Measurements from ENCODE around the gene SAT1. TPM values are rescaled to one million over a fixed set of nuclear protein-coding genes. Genes with fewer than 3 reads are reported as not detected.
"Not testable (repeated sequence)": the region's sequence is repeated elsewhere in the genome, so short reads cannot be mapped to it uniquely, and the experiment has no call there.

SAT1 gene
- total RNA-seq (100 to 1,000 TPM; 275 to 486 (median 317) TPM), polyA plus RNA-seq (523 TPM)
- long read RNA-seq, donor 1, transcript SAT1-204 (6 exons, 1,065 nt), result major isoform, 281 of 338 reads
- long read RNA-seq, donor 1, transcript SAT1-202 (3 exons, 909 nt), result minor isoform, 5 of 338 reads
- long read RNA-seq, donor 1, transcript SAT1-209 (7 exons, 1,135 nt), result minor isoform, 6 of 338 reads
- long read RNA-seq, donor 1, partial matches to known transcripts, result 0 of 338 reads
- long read RNA-seq, donor 1, other reads (novel, unspliced or antisense), result 42 of 338 reads
- long read RNA-seq, donor 2, transcript SAT1-204 (6 exons, 1,065 nt), result major isoform, 116 of 153 reads
- long read RNA-seq, donor 2, partial matches to known transcripts, result 0 of 153 reads
- long read RNA-seq, donor 2, other reads (novel, unspliced or antisense), result 30 of 153 reads
- long read RNA-seq, donor 3, transcript SAT1-207 (3 exons, 1,033 nt), result minor isoform, 33 of 1,132 reads
- long read RNA-seq, donor 3, transcript SAT1-204 (6 exons, 1,065 nt), result major isoform, 719 of 1,132 reads
- long read RNA-seq, donor 3, transcript SAT1-201 (2 exons, 801 nt), result minor isoform, 12 of 1,132 reads
- long read RNA-seq, donor 3, transcript SAT1-209 (7 exons, 1,135 nt), result minor isoform, 36 of 1,132 reads
- long read RNA-seq, donor 3, partial matches to known transcripts, result 8 of 1,132 reads
- long read RNA-seq, donor 3, other reads (novel, unspliced or antisense), result 320 of 1,132 reads
- long read RNA-seq, donor 4, transcript SAT1-204 (6 exons, 1,065 nt), result major isoform, 164 of 201 reads
- long read RNA-seq, donor 4, partial matches to known transcripts, result 2 of 201 reads
- long read RNA-seq, donor 4, other reads (novel, unspliced or antisense), result 34 of 201 reads

- peak; percentile 94 to 97 for ATAC-seq
- H3K9me3 ChIP-seq (ENCODE audit: control insufficient read depth, low read length), result no peaks in the 10 kb centered on the region
- peak; percentile 96 to 98 (median 98) for DNase-seq
- WGBS, result under 1% methylated on average over 58 of the region's 58 CpGs
- intact Hi-C loops (cut with DNase I), result loop anchor here (2.0 to 5.0 kb wide), 2 partner anchors 118 to 119 kb away; no protein-coding TSS in a partner anchor
- H3K27ac ChIP-seq (ENCODE audit: low read length), result peak within 1 kb of the TSS; percentile 99
- H3K27me3 ChIP-seq (ENCODE audit: control insufficient read depth, insufficient read depth), result no peaks in the 10 kb centered on the region
- peaks cover 1% of the 10 kb centered on the region for H3K4me1 ChIP-seq (ENCODE audit: control insufficient read depth, insufficient read depth, low read length)
- peak within 1 kb of the TSS; percentile 75 for H3K4me3 ChIP-seq (ENCODE audit: low read length)
Measured at GRCh38 chrX:23782863-23783588, at the start of gene SAT1. Gene SAT1 (plus strand): TSS chrX:23783173. CDS start chrX:23783352, 179 bp downstream.

DNA sequence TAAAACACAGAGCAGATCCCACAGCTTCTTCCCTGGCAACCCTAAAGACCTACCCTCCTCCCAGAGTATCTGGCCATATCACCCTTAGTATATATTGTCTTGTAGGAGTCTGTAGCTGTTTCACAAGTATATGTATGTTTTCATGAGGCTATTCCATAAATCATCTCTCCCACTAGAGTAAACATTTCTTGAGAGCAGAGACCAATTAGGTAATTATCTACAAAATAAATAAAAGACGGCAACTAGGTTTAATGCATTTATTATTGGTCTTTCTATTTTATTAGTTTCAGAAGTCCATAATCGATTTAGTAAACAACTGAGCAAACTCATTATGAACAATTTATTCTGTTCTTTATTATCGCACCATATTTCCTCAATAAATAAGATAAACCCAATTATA is 46.9 kb upstream of the SAT1 start:
- no peak for ATAC-seq
- Histone ChIP-seq H3K4me3 (ENCODE audit: low read length) (no peak overlapping the region), H3K27ac (ENCODE audit: low read length) (no peak overlapping the region), H3K27me3 (ENCODE audit: control insufficient read depth, insufficient read depth) (no peaks in the 10 kb centered on the region), H3K4me1 (ENCODE audit: control insufficient read depth, insufficient read depth, low read length) (no peaks in the 10 kb centered on the region), H3K9me3 (ENCODE audit: control insufficient read depth, low read length) (no peaks in the 10 kb centered on the region)
- 89% methylated on average over 3 of the region's 3 CpGs for WGBS
- intact Hi-C loops (cut with DNase I), result no loop called here
- DNase-seq, result no peak

DNA sequence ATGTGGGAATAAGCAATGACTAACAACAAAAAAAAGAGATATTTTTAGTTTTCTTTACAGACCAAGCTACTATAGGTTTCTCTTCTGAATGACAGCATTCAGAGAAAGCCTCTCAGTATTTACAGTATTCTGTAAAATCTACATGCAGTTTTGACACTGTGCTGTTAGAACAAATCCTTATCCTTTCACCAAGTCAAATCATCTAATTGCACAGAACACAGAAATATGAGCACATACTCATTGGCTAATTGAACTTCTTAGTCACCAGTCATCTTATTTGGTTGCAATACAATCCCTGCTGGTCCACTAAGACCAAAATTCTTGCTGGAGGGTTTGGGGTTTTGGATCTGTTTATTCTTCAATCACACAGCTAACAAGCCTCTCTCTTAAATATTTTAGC is 45.6 kb upstream of the SAT1 start:
- intact Hi-C loops (cut with DNase I), result no loop called here
- Histone ChIP-seq H3K9me3 (ENCODE audit: control insufficient read depth, low read length) (no peaks in the 10 kb centered on the region), H3K27me3 (ENCODE audit: control insufficient read depth, insufficient read depth) (no peaks in the 10 kb centered on the region), H3K4me3 (ENCODE audit: low read length) (no peak overlapping the region), H3K27ac (ENCODE audit: low read length) (no peak overlapping the region), H3K4me1 (ENCODE audit: control insufficient read depth, insufficient read depth, low read length) (no peaks in the 10 kb centered on the region)
- ATAC-seq (no peak), DNase-seq (no peak)

GRCh38 chrX:23742174-23742696 is 40.7 kb upstream of the SAT1 start:
- intact Hi-C loops (cut with DNase I), result loop anchor here in 1 of 4 donors (10.0 kb wide), 1 partner anchor 163 kb away; the partner anchor contains the start of genes APOO and CXorf58
- H3K27me3 ChIP-seq (ENCODE audit: control insufficient read depth, insufficient read depth), result no peaks in the 10 kb centered on the region
- ATAC-seq (peak; percentile 63 to 74), DNase-seq (peak; percentile 28 to 51 (median 50))
- WGBS, result under 1% methylated on average over 6 of the region's 6 CpGs
- H3K4me3 ChIP-seq (ENCODE audit: low read length), result peak overlapping the region; percentile 79
- H3K27ac ChIP-seq (ENCODE audit: low read length), result peak overlapping the region; percentile 98
- no peaks in the 10 kb centered on the region for H3K9me3 ChIP-seq (ENCODE audit: control insufficient read depth, low read length)
- no peaks in the 10 kb centered on the region for H3K4me1 ChIP-seq (ENCODE audit: control insufficient read depth, insufficient read depth, low read length)

- intact Hi-C loops (cut with DNase I), result loop anchor here in 1 of 4 donors (10.0 kb wide), 1 partner anchor 162 kb away; the partner anchor contains the start of genes APOO and CXorf58
- peak; percentile 99 for ATAC-seq
- Histone ChIP-seq H3K4me3 (ENCODE audit: low read length) (peak within 1 kb of the TSS; percentile 79), H3K4me1 (ENCODE audit: control insufficient read depth, insufficient read depth, low read length) (no peaks in the 10 kb centered on the region), H3K9me3 (ENCODE audit: control insufficient read depth, low read length) (no peaks in the 10 kb centered on the region), H3K27ac (ENCODE audit: low read length) (peak within 1 kb of the TSS; percentile 98), H3K27me3 (ENCODE audit: control insufficient read depth, insufficient read depth) (no peaks in the 10 kb centered on the region)
- peak; percentile 96 to 98 (median 97) for DNase-seq
- under 1% methylated on average over 73 of the region's 73 CpGs for WGBS
Measured at GRCh38 chrX:23742697-23743622, 40.0 kb upstream of the SAT1 start, which contains the start of gene ACOT9. Gene ACOT9 (minus strand): TSS chrX:23743276. CDS start chrX:23743144, 132 bp downstream.

- H3K27ac ChIP-seq (ENCODE audit: low read length), result peak overlapping the region; percentile 71
- H3K4me1 ChIP-seq (ENCODE audit: control insufficient read depth, insufficient read depth, low read length); ATAC-seq; H3K9me3 ChIP-seq (ENCODE audit: control insufficient read depth, low read length); H3K4me3 ChIP-seq (ENCODE audit: low read length); H3K27me3 ChIP-seq (ENCODE audit: control insufficient read depth, insufficient read depth); DNase-seq: not testable (repeated sequence)
- intact Hi-C loops (cut with DNase I), result loop anchor here in 1 of 4 donors (10.0 kb wide), 1 partner anchor 161 kb away; the partner anchor contains the start of genes APOO and CXorf58
- 64% methylated on average over 14 of the region's 14 CpGs for WGBS
Measured at GRCh38 chrX:23743623-23743971, 39.4 kb upstream of the SAT1 start.

- Histone ChIP-seq H3K27me3 (ENCODE audit: control insufficient read depth, insufficient read depth) (no peaks in the 10 kb centered on the region), H3K4me3 (ENCODE audit: low read length) (no peak overlapping the region), H3K9me3 (ENCODE audit: control insufficient read depth, low read length) (no peaks in the 10 kb centered on the region), H3K4me1 (ENCODE audit: control insufficient read depth, insufficient read depth, low read length) (no peaks in the 10 kb centered on the region), H3K27ac (ENCODE audit: low read length) (no peak overlapping the region)
- WGBS, result 43% methylated on average over 3 of the region's 3 CpGs
- ATAC-seq (no peak), DNase-seq (no peak)
- intact Hi-C loops (cut with DNase I), result loop anchor here in 1 of 4 donors (10.0 kb wide), 1 partner anchor 159 kb away; the partner anchor contains the start of genes APOO and CXorf58
Measured at GRCh38 chrX:23745786-23746185, 37.2 kb upstream of the SAT1 start.

DNA sequence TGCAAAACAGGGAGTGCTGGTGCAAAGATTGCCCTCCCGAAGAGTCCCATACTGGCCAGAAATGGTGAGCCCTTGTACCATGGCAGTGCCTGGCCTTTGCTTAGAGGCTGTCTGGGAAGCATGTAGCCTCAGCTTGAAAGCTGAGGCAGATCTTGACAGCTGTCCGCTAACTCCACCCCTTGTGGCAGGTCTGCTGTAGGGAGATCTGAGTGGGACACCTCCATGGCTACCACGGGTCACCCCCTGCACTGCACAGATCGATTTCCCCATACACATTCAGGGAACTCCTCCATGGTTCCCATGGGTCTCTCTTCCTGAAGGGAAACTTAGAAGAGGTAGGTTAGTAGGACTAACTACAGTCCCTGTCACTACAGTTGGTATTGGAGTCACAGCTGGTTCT is 33.8 kb upstream of the SAT1 start:
- DNase-seq (no peak), ATAC-seq (no peak)
- no peaks in the 10 kb centered on the region for H3K4me1 ChIP-seq (ENCODE audit: control insufficient read depth, insufficient read depth, low read length)
- no peak overlapping the region for H3K4me3 ChIP-seq (ENCODE audit: low read length)
- WGBS, result 80% methylated on average over 4 of the region's 4 CpGs
- H3K9me3 ChIP-seq (ENCODE audit: control insufficient read depth, low read length), result no peaks in the 10 kb centered on the region
- no peaks in the 10 kb centered on the region for H3K27me3 ChIP-seq (ENCODE audit: control insufficient read depth, insufficient read depth)
- no peak overlapping the region for H3K27ac ChIP-seq (ENCODE audit: low read length)
- intact Hi-C loops (cut with DNase I), result loop anchor here in 1 of 4 donors (10.0 kb wide), 1 partner anchor 156 kb away; the partner anchor contains the start of genes APOO and CXorf58

DNA sequence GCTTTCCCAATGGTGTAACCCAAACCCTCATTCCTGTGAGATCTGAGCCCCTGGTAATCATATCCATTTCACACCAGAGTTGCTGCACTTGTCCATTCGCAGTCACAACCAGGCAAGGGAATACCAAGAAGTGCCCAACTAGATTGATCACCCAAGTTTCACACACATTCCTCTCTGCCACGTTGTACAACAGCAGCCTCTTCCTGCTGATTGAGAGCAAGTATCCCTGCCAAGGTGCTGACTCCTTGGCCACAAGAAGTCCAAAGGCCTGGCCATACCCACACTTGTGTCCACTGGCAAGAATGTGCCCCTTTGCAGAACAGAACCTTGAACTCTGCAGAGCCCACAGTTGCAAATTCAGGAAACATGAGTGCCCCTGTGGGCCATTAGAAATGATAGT is 33.4 kb upstream of the SAT1 start:
- intact Hi-C loops (cut with DNase I), result loop anchor here in 1 of 4 donors (10.0 kb wide), 1 partner anchor 155 kb away; the partner anchor contains the start of genes APOO and CXorf58
- ATAC-seq (no peak), DNase-seq (no peak)
- WGBS, result 63% methylated on average over 2 of the region's 2 CpGs
- no peak overlapping the region for H3K4me3 ChIP-seq (ENCODE audit: low read length)
- H3K27ac ChIP-seq (ENCODE audit: low read length), result no peak overlapping the region
- H3K27me3 ChIP-seq (ENCODE audit: control insufficient read depth, insufficient read depth), result no peaks in the 10 kb centered on the region
- no peaks in the 10 kb centered on the region for H3K9me3 ChIP-seq (ENCODE audit: control insufficient read depth, low read length)
- H3K4me1 ChIP-seq (ENCODE audit: control insufficient read depth, insufficient read depth, low read length), result no peaks in the 10 kb centered on the region
